IPS DF 19.7 (cell line): Measurements from ENCODE around the gene AGMAT.

Experiments used
- DNase-seq: peaks from one replicate; pipeline ENCODE4 v3.0.0-alpha.2; 2013; ENCODE audit warnings: low read depth, low spot score

Gene AGMAT

DNA sequence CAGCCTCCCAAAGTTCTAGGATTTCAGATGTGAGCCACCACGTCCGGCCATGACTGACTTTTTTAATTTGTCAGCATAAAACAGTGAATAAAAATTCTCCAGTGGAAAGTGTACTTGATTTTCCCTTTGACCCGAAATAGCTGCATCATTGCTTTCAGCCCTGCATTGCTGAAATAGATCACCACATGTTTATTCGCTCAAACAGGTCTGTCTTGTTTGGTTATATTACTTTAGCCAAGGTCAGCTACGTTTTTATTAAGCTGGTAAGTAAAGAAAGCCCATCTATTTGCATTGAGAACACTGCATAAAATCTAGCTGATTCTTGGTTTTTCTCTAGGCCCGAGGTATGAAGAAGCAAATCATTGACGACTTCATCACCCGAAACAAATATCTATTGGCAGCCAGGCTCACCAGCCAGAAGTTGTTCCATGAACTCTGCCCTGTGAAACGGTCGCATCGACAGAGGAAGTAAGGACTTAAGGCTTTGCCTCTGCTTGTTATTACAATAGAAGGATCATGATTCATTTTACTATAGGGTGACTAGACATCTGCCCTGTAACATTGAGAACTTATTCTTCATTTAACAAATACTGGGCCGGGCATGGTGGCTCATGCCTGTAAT is 25.6 kb downstream of the AGMAT start:
- no peak for DNase-seq

GRCh38 chr1:15558516-15558915 is 26.3 kb downstream of the AGMAT start:
- DNase-seq = no peak

GRCh38 chr1:15557594-15557993 is 27.3 kb downstream of the AGMAT start:
- no peak for DNase-seq

DNA sequence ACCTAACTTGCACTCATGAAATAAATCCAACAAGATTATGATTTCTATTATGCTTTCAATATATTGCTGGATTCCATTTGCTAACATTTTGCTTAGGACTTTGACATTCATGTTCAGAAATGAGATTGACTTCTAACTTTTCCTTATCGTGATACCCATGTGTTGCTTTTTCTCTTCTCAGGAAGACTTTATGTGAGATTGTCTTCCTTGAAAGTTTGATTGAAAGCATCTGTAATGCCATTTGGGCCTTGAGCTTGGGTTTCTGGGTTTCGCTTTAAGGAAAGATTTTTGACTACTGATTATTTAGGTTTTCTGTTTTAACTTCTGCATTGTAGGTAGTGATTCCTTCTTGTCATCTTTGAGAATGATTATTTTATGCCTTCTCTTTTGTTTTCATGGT is 27.8 kb downstream of the AGMAT start:
- no peak for DNase-seq

- no peak for DNase-seq
Measured at GRCh38 chr1:15550573-15550972, 34.3 kb downstream of the AGMAT start.

DNA sequence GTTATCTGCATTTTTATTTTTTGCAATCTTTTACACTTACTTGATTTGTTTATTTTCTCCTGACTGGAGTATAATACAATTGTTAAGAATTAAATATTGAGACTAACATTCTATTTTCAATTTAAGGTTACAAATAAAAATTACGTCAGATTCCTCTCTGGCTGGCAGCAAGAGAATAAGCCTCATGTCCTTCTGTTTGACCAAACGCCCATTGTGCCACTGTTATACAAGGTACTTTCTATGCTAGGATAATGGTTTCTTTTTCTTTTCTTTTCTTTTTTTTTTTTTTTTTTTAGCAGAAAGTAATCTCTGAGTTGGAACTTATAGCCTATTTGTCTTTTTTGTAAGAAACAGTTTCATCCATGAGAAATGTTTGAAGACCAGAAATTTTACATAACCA is 38.2 kb downstream of the AGMAT start:
- DNase-seq = no peak

DNA sequence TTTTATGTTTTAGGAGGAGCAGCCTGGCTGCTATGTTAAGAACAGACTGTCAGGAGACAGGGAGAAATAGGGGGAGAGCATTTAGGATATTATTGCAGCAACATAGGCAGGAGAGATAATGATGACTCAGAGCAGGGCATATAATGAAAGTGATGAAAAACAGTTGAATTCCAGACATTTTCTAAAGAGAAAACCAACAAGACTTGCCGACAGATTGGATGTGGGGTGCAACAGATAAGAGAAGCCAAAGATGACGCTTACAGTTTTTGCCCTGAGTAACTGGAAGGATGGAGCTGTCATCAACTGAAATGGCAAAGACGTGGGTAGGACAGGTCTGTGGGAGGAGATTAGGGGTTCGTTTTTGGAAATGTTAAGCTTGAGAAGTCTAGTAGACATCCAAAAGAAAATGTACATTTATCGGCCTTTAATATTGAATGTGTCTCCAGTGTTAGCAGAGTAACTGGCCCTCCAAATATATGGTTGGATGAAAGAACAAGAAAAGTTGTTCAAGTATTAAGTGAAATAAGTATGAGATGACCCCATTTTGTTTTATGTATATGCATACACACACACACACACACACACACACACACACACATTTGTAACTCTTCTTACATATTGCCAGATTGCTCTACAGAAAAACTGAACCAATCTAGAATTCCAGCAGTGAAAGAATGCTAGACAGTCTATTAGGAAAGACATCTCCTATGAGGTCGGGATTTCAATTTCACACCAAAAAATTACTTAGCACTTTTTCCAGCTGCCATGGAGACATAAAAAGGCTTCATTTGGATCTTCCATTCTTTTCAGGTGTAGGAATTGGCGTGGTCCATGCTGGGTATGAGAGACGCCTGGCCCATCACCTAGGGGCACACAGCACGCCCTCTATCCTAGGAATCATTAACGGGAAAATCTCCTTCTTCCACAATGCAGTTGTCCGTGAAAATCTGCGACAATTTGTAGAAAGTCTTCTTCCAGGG is 41.0 kb downstream of the AGMAT start:
- no peak for DNase-seq

DNA sequence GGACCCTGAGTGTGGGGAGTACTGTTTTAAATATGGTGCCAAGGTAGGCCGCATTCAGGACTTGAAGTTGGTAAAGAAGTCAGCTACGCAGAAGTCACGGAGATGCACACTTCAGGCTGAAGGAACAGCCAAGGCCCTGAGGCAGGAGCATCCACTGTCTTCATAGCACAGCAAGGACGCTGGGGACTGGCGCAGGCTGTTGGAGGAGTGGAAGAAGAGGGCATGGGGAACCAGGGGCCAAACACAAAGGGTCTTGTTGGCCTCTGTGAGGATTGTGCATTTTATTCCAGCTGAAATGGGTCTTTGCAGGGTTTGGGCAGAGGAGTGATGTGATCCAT is 41.6 kb downstream of the AGMAT start:
- DNase-seq = no peak

DNA sequence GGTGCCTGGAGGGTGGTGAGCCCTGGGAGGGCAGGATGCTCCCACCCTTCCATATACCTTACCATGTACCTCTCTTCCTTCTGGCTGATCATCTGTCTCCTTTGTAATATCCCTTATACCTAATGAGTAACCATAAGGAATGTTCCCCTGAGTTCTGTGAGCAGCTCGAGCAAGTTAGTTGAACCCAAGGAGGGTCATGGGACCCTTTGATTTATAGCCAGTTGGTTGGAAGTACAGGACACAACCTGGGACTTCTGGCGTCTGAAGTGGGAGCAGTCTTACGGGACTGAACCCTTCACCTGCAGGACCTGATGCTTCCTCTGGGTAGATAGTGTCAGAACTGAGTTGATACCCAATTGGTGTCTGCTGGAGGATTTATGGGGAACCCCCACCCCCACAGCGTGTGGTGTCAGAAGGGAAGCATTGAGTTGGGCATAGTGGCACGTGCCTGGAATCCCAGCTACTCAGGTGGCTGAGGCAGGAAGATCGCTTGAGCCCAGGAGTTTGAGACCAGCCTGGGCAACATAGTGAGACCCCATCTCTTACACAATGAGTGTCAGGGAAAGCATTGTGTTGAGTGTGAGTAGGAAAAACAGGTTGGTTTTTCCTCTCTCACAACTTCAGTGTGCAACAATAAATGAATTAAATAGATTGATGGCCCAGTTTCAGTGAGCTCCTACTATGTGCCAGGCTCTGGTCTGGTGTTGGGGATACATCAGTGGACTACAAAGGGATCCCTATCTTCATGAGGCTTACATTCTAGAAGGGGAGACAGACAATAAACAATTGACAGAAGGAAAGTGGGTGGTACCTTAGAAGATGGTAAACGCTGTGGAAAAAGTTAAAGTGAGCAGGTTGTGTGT is 42.2 kb downstream of the AGMAT start:
- DNase-seq = no peak

- no peak for DNase-seq
Measured at GRCh38 chr1:15541231-15541792, 43.5 kb downstream of the AGMAT start.

DNA sequence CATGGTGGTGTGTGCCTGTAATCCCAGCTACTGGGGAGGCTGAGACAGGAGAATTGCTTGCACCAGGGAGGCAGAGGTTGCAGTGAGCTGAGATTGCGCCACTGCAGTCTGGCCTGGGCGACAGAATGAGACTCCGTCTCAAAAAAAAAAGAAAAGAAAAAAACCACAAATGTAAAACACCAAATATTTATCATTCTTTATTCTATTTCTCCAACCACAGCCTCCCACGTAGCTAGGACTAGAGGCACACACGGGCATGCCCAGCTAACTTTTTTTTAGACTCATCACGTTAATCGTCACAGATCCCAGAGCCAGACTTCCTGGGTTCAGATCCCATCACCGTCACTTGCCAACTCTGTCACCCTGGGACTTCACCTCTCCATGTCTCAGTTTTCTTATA is 44.7 kb downstream of the AGMAT start:
- DNase-seq = no peak

DNA sequence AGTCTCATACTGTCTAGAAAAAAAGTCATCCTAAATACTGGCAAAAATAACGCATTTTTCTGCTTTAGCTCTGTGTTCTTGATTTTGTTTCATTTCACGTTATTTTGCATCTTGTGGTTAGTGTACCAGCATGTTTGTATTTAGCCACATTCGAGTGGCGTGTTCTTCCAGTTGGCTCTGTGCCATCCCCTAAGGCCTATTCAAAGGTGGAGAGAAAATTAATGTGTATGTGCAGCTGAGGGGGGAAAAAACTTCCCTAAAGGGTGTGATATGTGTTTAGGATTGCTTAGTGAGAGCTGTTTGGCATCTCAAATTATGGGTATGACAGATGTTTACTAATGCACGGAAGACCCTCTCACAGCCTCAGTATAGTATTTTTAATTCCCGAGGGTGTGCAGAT is 46.1 kb downstream of the AGMAT start:
- no peak for DNase-seq

DNA sequence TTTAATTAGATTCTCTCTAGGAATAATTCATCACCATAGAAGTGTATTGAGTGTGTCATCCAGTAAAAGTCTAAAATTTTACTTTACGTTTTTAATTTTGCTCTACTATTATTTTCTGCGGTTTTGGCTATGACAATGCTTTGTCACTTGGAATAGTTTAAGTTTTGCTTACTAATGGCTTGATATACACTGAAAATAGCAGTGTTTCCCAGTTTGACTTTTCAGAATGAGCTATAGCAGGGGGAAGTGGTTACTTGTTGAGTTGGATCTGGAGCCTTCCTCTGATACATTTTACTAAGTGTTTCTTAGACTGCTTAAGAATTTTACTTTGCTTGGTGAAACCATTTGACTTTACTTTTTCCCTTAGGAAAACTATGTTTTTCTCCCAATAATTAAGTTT is 53.2 kb downstream of the AGMAT start:
- no peak for DNase-seq

GRCh38 chr1:15531003-15531402 is 53.8 kb downstream of the AGMAT start:
- no peak for DNase-seq

DNA sequence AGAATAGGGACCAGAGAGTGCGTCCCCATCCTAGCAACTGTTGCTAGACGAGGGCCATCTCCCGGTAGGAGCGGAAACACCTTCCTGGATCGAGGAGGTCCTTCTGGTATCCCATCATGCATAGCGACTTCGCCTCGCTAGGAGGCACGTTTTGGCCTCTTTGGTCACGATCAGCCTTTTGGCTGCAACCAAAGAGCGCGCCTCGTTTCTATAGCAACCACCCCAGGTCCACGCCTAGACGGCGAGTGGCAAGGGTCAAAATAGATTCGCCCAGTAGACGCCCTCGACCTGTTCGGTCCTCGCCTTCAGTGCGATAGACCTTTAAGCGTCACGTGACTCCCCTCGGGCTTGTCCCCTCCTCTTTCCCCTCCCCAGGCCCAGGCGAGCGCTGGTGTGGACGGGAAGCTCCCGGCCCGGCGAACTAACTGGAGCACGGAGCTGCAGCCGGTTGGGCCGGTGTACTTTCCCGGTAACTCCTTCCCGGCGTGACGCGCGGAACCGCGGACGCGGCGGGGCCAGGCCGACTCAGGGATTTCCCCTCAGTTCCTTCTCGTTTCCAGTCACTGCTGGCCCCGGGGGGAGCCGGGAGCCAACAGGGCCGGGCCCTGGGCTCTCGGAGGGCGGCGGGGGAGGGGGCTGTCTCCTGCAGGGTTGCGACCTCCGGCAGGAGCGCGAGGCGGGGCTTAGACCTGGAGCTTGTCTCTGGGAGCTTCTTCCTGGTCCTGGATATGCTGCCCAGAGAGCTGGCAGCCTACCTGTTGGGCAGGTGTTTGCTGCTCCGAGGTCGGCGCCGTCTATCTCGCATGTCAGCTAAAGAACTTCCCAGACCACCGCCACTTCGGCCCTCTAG is 58.1 kb downstream of the AGMAT start, which contains the start of gene DNAJC16:
DNAJC16 (plus strand) TSS at position 359 of the 850 bp plus-strand sequence. CDS start 2,258 bp downstream, outside the sequence.
- DNase-seq = peak; percentile 100

DNA sequence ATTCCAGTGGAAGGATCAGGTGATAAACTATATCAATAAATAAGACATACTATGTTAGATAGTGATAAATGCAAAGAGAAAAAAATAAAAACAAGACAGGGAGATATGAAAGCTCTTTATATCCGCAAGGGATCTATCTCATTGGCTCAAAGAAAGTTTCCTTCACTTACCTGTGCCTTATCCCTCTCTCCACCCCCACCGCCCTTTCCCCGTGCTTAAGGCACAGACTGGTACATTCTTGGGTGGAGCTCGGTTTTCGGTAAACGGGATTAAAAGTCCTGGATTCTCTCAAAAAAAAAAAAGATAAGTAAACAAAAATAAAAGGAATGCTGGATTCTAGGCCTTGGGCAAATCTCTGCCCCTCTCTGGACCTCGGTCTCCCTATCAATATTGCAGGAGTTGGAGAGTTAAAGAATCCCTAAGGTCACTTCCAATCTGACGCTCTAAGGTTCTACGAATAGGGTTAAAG is 58.8 kb downstream of the AGMAT start:
- no peak for DNase-seq

DNA sequence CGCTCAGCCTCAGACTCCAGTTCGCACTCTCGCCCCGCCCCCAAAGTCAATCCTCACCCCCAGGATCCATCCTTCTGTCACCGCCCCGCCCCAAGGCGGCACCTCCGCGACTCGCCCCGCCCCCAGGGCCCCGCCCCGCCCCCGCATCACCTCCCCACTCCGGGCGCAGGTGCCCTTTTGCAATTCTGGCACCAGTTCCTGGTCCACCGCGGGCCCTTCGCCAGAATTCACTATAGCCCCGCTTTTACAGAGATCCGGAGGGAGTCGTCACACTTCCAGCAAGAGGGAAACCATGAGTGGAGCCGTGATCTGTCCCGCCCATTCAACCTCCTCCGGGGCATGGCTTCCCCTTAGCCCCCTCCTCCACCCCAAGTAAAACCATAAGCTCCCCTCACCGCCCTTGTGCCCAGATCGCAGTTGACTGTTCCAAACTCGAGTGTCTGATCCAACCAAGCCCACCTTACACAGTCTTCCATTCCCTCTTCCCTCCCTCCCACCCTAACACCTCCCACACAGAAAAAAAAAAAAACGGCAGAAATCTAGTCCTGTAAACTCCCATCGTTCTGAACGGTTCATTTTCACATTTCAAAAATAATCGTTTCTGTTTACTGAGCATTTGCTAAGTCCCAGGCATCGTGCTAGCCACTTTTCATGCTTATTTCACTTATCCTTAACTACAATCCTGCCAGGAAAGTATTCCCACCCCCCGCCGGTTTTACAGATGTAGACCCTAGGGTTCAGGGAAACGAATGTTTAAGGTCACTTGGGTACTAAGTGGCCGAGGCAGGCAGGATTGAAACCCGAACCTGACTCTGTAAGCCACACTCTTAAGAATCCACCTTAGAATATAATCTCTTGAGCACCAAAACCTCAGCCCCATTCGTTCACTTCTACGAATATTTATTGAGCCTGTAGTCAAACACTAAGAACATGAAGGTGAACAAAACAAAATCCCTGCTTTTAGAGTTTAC is 59.5 kb downstream of the AGMAT start:
- DNase-seq = no peak

DNA sequence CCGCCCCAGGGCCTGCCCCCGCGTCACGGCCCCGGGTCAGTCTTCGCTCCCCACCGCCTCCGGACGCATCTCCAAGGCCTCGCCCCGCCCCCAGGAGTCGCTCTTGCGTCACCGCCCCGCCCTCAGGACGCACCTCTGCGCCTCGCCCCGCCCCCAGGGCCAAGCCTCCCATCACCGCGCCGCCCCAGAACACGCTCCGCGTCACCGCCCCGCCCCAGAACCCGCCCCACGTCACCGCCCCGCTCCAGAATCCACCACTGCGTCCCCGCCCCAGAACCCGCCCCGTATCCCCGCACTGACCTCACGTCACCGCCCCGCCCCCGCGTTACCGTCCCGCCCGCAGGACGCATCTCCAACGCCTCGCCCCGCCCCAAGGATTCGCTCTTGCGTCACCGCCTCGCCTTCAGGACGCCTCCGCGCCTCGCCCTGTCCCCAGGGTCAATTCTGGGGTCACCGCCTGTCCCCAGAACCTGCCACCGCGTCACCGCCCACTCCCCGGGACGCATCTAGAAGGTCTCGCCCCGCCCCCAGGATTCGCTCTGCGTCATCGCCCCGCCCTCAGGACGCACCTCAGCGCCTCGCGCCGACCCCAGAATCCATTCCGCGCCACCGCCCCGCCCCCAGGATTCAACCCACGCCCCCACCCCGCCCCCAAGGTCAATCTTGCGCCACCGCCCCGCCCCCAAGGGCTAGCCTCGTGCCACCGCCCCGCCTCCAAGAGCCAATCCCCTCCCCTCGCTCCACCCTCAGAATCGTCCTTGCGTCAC is 60.4 kb downstream of the AGMAT start:
- peak; percentile 68 for DNase-seq

DNA sequence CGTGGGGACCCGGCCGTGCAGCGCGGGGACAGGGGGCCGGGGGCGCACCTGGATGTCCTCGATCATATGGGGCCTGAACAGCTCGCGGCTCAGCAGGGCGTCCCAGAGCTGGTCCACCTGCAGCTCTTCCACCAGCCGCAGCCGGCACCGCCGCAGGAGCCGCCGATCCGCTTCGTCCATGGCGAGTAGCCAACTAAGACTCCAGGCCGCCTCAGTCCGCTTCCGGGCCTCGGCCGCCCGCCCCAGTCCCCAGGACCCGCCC is 60.9 kb downstream of the AGMAT start, which contains the start of gene CASP9:
CASP9 (minus strand) TSS at position 195 of the 262 bp plus-strand sequence; CDS start at position 180, 15 bp downstream.
- DNase-seq = no peak
